GM18526 (cell line): ENCODE data around the gene ITSN1.

Experiments used
- POLR2A ChIP-seq: IDR thresholded peaks from 3 replicates; pipeline ENCODE4 v1.6.1; 2011; ENCODE audit not compliant: insufficient read length; ENCODE audit errors: extremely low read depth

The ITSN1 gene

GRCh38 chr21:33901412-33902288 is 259.3 kb downstream of the ITSN1 start:
- TF ChIP-seq POLR2A, result no peak

- TF ChIP-seq POLR2A, result no peak
Measured at GRCh38 chr21:33902349-33902748, 260.0 kb downstream of the ITSN1 start.

GRCh38 chr21:33904041-33904440 is 261.7 kb downstream of the ITSN1 start:
- TF ChIP-seq POLR2A, result no peak

- TF ChIP-seq POLR2A, result no peak
Measured at GRCh38 chr21:33908760-33909159, 266.5 kb downstream of the ITSN1 start.

- TF ChIP-seq POLR2A, result no peak
Measured at GRCh38 chr21:33909756-33910155, 267.5 kb downstream of the ITSN1 start.

- TF ChIP-seq POLR2A, result no peak
Measured at GRCh38 chr21:33914188-33914587, 271.9 kb downstream of the ITSN1 start.

- TF ChIP-seq POLR2A, result peak; percentile 96
Measured at GRCh38 chr21:33915368-33916199, 273.3 kb downstream of the ITSN1 start, which contains the start of gene ATP5PO. Gene ATP5PO (minus strand): TSS chr21:33915804. CDS start chr21:33915763, 41 bp downstream.

GRCh38 chr21:33916200-33916567 is 273.9 kb downstream of the ITSN1 start:
- no peak for TF ChIP-seq POLR2A

GRCh38 chr21:33917421-33917820 is 275.1 kb downstream of the ITSN1 start:
- no peak for TF ChIP-seq POLR2A

- TF ChIP-seq POLR2A, result no peak
Measured at GRCh38 chr21:33924079-33924765, 281.9 kb downstream of the ITSN1 start.

- TF ChIP-seq POLR2A, result no peak
Measured at GRCh38 chr21:33924766-33925100, 282.4 kb downstream of the ITSN1 start.

GRCh38 chr21:33931799-33932390 is 289.6 kb downstream of the ITSN1 start:
- no peak for TF ChIP-seq POLR2A

- TF ChIP-seq POLR2A, result no peak
Measured at GRCh38 chr21:33932731-33933130, 290.4 kb downstream of the ITSN1 start.

- no peak for TF ChIP-seq POLR2A
Measured at GRCh38 chr21:33936301-33937038, 294.2 kb downstream of the ITSN1 start.
